A549 (cell line): ENCODE results near the gene SLC16A8.
"Not testable (repeated sequence)": the region's sequence is repeated elsewhere in the genome, so short reads cannot be mapped to it uniquely, and the experiment has no call there.

Experiments used
- CBX8 ChIP-seq: fragments of 200-600 bp; sonication (generic); IDR thresholded peaks from 2 replicates; pipeline ENCODE4 v1.6.1; 2016
- GATA3 ChIP-seq: IDR thresholded peaks from 2 replicates; pipeline ENCODE4 v1.6.1; 2012; ENCODE audit warnings: borderline replicate concordance
- HDAC2 ChIP-seq: fragments of 200-600 bp; sonication (generic); IDR thresholded peaks from 2 replicates; pipeline ENCODE4 v1.6.1; 2016
- HES2 ChIP-seq: fragments of >200 bp; sonication (Bioruptor Twin); formaldehyde crosslinking; IDR thresholded peaks from 2 replicates; pipeline ENCODE4 v1.6.1; 2016
- KDM5A ChIP-seq: fragments of 200-600 bp; sonication (generic); IDR thresholded peaks from 2 replicates; pipeline ENCODE4 v1.6.1; 2016; ENCODE audit warnings: antibody characterized with exemption, mild to moderate bottlenecking
- MAZ ChIP-seq: fragments of 150-350 bp; IDR thresholded peaks from 2 replicates; pipeline ENCODE4 v1.6.1; 2014; ENCODE audit warnings: antibody characterized with exemption, low read depth, low read length, borderline replicate concordance
- POLR2A ChIP-seq: IDR thresholded peaks from 2 replicates; pipeline ENCODE4 v1.6.1; 2012; ENCODE audit warnings: mild to moderate bottlenecking, low read length
- RFX5 ChIP-seq: fragments of 450-650 bp; IDR thresholded peaks from 2 replicates; pipeline ENCODE4 v1.7.1; 2014; ENCODE audit warnings: antibody characterized with exemption, mild to moderate bottlenecking, moderate library complexity
- USF2 ChIP-seq: fragments of 450-650 bp; IDR thresholded peaks from 2 replicates; pipeline ENCODE4 v1.6.1; 2014; ENCODE audit warnings: antibody characterized with exemption
- TF ChIP-seq, protein P1 (sequence below): fragments of >200 bp; sonication (Bioruptor Twin); formaldehyde crosslinking; IDR thresholded peaks from 3 replicates; pipeline ENCODE4 v1.5.1; 2016
- TF ChIP-seq, protein P2 (sequence below): IDR thresholded peaks from 2 replicates; pipeline ENCODE4 v1.6.1; 2012
- TF ChIP-seq, protein P3 (sequence below): IDR thresholded peaks from 2 replicates; pipeline ENCODE4 v1.6.1; 2012; ENCODE audit warnings: low read depth, borderline replicate concordance

- TF ChIP-seq HES2, USF2, GATA3, POLR2A, MAZ, CBX8, HDAC2, RFX5, KDM5A: not testable (repeated sequence)
- TF ChIP-seq, protein P1, sequence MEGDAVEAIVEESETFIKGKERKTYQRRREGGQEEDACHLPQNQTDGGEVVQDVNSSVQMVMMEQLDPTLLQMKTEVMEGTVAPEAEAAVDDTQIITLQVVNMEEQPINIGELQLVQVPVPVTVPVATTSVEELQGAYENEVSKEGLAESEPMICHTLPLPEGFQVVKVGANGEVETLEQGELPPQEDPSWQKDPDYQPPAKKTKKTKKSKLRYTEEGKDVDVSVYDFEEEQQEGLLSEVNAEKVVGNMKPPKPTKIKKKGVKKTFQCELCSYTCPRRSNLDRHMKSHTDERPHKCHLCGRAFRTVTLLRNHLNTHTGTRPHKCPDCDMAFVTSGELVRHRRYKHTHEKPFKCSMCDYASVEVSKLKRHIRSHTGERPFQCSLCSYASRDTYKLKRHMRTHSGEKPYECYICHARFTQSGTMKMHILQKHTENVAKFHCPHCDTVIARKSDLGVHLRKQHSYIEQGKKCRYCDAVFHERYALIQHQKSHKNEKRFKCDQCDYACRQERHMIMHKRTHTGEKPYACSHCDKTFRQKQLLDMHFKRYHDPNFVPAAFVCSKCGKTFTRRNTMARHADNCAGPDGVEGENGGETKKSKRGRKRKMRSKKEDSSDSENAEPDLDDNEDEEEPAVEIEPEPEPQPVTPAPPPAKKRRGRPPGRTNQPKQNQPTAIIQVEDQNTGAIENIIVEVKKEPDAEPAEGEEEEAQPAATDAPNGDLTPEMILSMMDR = not testable (repeated sequence)
- TF ChIP-seq, protein P2, sequence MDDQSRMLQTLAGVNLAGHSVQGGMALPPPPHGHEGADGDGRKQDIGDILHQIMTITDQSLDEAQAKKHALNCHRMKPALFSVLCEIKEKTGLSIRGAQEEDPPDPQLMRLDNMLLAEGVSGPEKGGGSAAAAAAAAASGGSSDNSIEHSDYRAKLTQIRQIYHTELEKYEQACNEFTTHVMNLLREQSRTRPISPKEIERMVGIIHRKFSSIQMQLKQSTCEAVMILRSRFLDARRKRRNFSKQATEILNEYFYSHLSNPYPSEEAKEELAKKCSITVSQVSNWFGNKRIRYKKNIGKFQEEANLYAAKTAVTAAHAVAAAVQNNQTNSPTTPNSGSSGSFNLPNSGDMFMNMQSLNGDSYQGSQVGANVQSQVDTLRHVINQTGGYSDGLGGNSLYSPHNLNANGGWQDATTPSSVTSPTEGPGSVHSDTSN = not testable (repeated sequence)
- TF ChIP-seq, protein P3, sequence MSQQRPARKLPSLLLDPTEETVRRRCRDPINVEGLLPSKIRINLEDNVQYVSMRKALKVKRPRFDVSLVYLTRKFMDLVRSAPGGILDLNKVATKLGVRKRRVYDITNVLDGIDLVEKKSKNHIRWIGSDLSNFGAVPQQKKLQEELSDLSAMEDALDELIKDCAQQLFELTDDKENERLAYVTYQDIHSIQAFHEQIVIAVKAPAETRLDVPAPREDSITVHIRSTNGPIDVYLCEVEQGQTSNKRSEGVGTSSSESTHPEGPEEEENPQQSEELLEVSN = not testable (repeated sequence)
These were observed 4.8 kb downstream of the SLC16A8 start for GRCh38 chr22:38079208-38079607.
